ENCODE results near the gene OXCT2. TPM values are rescaled to one million over a fixed set of nuclear protein-coding genes. Genes with fewer than 3 reads are reported as not detected.

Gene OXCT2
- total RNA-seq, result 0.12 and 0.49 TPM in 2 replicates

GRCh38 chr1:39771022-39771532 is at the start of gene OXCT2:
TSS of gene OXCT2 (minus strand) at chr1:39771348. CDS start at chr1:39771255, 93 bp downstream.

GRCh38 chr1:39788758-39789570 is 17.8 kb upstream of the OXCT2 start, which contains the start of gene BMP8B:
TSS of gene BMP8B (minus strand) at chr1:39788865. CDS start at chr1:39788485, 380 bp downstream.

DNA sequence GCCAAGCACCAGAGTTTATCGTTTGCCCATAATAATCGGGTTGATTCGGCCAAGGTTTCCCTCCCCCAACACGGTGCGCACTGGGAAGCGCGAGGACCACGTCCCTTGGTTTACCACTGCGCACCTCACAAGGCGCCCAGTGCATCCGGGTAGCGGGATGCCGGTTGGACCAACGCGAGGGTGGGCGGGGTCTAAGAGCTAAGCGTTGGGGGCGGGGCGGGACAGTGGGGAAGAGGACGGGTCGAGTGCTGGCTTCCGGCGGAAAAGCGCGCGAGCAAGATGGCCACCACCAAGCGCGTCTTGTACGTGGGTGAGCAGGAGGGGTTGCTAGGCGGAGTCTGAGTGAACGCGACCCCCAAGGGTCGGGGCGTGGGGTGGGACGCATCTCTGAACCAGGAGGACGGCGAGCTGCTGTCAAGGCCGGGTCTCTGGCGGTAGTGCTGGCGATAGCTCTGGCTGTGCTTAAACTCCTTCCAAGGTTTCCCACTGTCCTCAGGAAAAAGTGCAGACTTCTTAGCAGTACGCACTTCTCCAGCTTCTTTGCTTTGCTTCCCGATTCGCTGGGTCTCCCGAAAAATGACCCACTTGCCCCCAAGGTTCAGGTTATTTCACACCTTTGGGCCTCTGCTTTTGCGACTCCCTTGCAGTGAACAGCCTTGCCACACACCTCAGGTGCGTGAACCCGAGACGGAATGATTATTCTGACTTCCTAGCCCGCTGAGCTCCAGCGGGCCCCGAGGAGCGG is 32.4 kb downstream of the OXCT2 start, which contains the start of gene PPIE:
PPIE (plus strand) TSS at position 261 of the 745 bp plus-strand sequence; CDS start at position 280, 19 bp downstream.

Other genes with a start within 250 kb of the OXCT2 start
- gene PABPC4, start 194.6 kb downstream of the OXCT2 start, total RNA-seq, result 220 and 239 TPM in 2 replicates
- 0.20 and 1.00 TPM in 2 replicates for gene HEYL, start 131.7 kb downstream of the OXCT2 start, total RNA-seq
- not detected in 2 replicates for gene NT5C1A, start 99.2 kb downstream of the OXCT2 start, total RNA-seq
- 0.15 TPM in 1 of 2 replicates, not detected in the other for gene HPCAL4, start 79.9 kb downstream of the OXCT2 start, total RNA-seq
- gene PPIE, start 32.5 kb downstream of the OXCT2 start, total RNA-seq, result 28.8 and 31.0 TPM in 2 replicates
- 0.06 TPM in 1 of 2 replicates, not detected in the other for gene BMP8B, start 17.5 kb upstream of the OXCT2 start, total RNA-seq
- 15.4 and 16.7 TPM in 2 replicates for gene TRIT1, start 112.2 kb upstream of the OXCT2 start, total RNA-seq
- not detected in 2 replicates for gene MYCL, start 130.6 kb upstream of the OXCT2 start, total RNA-seq
- gene MFSD2A, start 183.8 kb upstream of the OXCT2 start, total RNA-seq, result 0.62 and 1.1 TPM in 2 replicates